Left ventricle myocardium inferior (tissue), 1 donor: ENCODE data around the gene KCNK5. TPM values are rescaled to one million over a fixed set of nuclear protein-coding genes. Genes with fewer than 3 reads are reported as not detected.

Source experiments
- DNase-seq: peaks from one replicate; pipeline ENCODE4 v3.0.0-alpha.2; 2020
- H3K27ac ChIP-seq: fragments of 200-600 bp; replicated peaks from 2 replicates; pipeline ENCODE4 v1.8.0; 2021
- H3K27me3 ChIP-seq: fragments of 200-600 bp; 2 replicates; pipeline ENCODE4 v1.8.0; 2021; ENCODE audit warnings: low read depth
- H3K36me3 ChIP-seq: fragments of 200-600 bp; 2 replicates; pipeline ENCODE4 v1.8.0; 2021
- H3K4me1 ChIP-seq: fragments of 200-600 bp; 2 replicates; pipeline ENCODE4 v1.8.0; 2021
- H3K4me3 ChIP-seq: fragments of 200-600 bp; 2 replicates; pipeline ENCODE4 v1.8.0; 2021; ENCODE audit warnings: mild to moderate bottlenecking, moderate library complexity
- H3K9me3 ChIP-seq: fragments of 200-600 bp; replicated peaks from 2 replicates; pipeline ENCODE4 v1.8.0; 2021
- intact Hi-C: fragments of 100-400 bp; cut with micrococcal nuclease; formaldehyde crosslinking; loops from one replicate; pipeline ENCODE4 v1.11.0; 2022
- total RNA-seq: library from RNA; stranded (reverse); fragmentation: NEBNext Ultra II Directional; extraction: Animal tissue kit (Norgen Biotek cat#: 25700); gene quantifications from one replicate; pipeline ENCODE4 v1.2.1, GENCODE V29; 2021
- TF ChIP-seq, protein P1 (sequence below): fragments of 200-600 bp; IDR thresholded peaks from 2 replicates; pipeline ENCODE4 v1.8.0; 2021; ENCODE audit warnings: antibody characterized with exemption, mild to moderate bottlenecking, borderline replicate concordance
- donor health status: DM: no; HTN: yes; CAD: no; lungs with severe emphysema.

Gene KCNK5
- total RNA-seq, 1 donor from 2014 or later = 0.47 TPM

DNA sequence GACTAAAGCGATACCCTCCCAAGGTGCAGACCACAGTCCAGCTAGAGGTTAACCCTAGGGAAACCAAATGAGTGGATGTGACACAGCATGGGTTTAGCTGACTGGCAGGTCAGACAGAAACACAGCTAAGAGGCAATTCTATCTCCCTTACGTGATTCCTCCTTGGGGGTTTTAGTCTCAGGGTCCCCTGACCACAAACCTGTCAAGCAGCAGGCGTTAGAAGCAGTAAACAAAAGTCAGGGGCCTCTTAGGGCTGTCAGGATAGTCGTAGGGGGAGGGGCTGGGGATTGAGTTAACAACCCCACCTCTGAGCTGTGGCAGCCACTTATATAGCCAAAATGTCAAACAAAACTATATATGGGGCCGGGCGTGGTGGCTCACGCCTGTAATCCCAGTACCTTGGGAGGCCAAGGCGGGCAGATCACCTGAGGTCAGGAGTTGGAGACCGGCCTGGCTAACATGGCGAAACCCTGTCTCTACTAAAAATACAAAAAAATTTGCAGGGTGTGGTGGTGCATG is 13.6 kb downstream of the KCNK5 start:
- Histone ChIP-seq H3K27me3 (peaks cover 43% of the 10 kb centered on the region), H3K9me3 (no peaks in the 10 kb centered on the region), H3K4me1 (no peaks in the 10 kb centered on the region), H3K36me3 (no peaks in the 10 kb centered on the region), H3K4me3 (no peak overlapping the region), H3K27ac (no peak overlapping the region)
- TF ChIP-seq, protein P1, sequence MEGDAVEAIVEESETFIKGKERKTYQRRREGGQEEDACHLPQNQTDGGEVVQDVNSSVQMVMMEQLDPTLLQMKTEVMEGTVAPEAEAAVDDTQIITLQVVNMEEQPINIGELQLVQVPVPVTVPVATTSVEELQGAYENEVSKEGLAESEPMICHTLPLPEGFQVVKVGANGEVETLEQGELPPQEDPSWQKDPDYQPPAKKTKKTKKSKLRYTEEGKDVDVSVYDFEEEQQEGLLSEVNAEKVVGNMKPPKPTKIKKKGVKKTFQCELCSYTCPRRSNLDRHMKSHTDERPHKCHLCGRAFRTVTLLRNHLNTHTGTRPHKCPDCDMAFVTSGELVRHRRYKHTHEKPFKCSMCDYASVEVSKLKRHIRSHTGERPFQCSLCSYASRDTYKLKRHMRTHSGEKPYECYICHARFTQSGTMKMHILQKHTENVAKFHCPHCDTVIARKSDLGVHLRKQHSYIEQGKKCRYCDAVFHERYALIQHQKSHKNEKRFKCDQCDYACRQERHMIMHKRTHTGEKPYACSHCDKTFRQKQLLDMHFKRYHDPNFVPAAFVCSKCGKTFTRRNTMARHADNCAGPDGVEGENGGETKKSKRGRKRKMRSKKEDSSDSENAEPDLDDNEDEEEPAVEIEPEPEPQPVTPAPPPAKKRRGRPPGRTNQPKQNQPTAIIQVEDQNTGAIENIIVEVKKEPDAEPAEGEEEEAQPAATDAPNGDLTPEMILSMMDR = no peak
- intact Hi-C loops = no loop called here
- DNase-seq = no peak

DNA sequence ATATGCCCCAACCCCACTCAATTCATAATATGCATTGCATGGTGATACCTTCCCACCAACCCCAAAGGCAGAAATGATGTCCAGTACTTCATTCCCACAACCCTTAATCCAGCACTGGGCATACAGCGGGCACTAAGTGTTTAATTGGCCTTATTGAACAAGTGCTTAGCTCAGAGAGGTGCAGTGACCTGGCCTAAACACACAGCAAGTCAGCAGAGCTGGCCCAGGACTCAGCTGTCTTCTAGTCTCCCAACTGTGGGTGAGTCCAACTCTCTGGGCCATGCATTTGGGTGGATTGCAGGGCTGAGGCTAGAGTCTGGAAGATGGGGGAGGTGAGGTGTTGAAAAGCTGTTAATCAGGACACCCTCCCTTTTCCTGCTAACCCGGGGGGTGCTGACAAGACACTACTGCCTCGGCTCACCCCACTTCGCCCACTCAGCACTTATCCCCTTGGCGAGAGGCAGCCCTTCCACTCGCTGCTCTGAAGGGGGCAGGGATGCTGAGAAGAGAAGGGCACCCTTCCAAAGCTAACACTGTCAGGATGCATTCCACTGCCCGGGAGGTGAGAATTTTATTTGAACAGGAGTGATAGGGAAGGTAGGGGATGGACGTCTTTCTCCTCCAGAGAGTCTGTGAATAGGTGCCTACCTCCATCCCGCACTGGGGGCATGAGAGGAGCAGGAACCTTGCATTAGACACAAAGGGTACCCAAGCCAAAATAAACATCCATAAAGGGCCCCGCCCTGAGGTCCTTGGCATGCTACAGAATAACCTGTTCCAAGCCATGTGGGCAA is 14.2 kb downstream of the KCNK5 start:
- H3K36me3 ChIP-seq = no peaks in the 10 kb centered on the region
- no peaks in the 10 kb centered on the region for H3K9me3 ChIP-seq
- H3K27me3 ChIP-seq = peaks cover 43% of the 10 kb centered on the region
- no peak for DNase-seq
- no peak overlapping the region for H3K27ac ChIP-seq
- no peak overlapping the region for H3K4me3 ChIP-seq
- intact Hi-C loops = no loop called here
- no peaks in the 10 kb centered on the region for H3K4me1 ChIP-seq
- TF ChIP-seq, protein P1 = no peak

DNA sequence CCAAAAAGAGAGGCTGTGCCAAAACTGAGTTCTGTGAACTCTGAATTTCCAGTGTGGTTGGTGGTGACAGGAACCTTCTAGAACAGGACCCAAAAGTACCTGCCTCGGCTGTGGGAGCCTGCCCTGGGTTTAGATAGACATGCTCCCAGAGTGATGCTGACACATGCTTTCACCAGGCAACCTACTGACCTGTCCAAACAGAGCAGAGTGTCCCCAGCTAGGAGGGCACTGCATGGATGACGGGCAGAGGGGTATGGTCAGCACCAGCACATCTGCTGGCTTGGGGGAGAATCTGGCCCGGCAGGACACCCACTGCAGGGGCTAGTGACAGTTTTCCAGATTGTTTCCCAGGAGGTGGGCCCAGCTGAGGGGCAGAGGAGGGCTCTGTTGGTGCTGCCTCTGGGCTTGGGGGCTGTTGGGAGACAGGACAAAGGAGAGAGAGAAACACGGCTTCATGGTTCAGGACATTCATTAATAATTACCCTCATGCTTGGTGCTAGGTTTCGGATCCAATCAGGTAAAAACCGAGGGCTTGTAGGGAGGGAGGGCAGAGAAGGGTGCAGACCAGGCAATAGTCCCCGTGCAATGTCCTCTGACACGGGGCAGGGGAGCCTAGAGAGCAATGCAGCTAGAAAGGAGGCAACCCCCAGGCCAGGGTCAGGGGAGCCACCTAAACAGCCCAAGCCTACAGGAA is 15.0 kb downstream of the KCNK5 start:
- Histone ChIP-seq H3K27me3 (peaks cover 43% of the 10 kb centered on the region), H3K4me1 (no peaks in the 10 kb centered on the region), H3K27ac (no peak overlapping the region), H3K9me3 (no peaks in the 10 kb centered on the region), H3K4me3 (no peak overlapping the region), H3K36me3 (no peaks in the 10 kb centered on the region)
- DNase-seq = no peak
- TF ChIP-seq, protein P1 = no peak
- intact Hi-C loops = no loop called here

- intact Hi-C loops = no loop called here
- Histone ChIP-seq H3K27me3 (peaks cover 43% of the 10 kb centered on the region), H3K27ac (no peak overlapping the region), H3K4me1 (no peaks in the 10 kb centered on the region), H3K9me3 (no peaks in the 10 kb centered on the region), H3K36me3 (no peaks in the 10 kb centered on the region), H3K4me3 (no peak overlapping the region)
- DNase-seq = no peak
- TF ChIP-seq, protein P1 = no peak
These were observed 15.9 kb downstream of the KCNK5 start for GRCh38 chr6:39213195-39213920.

GRCh38 chr6:39211183-39211582 is 18.1 kb downstream of the KCNK5 start:
- no peak overlapping the region for H3K27ac ChIP-seq
- no peaks in the 10 kb centered on the region for H3K4me1 ChIP-seq
- H3K36me3 ChIP-seq = no peaks in the 10 kb centered on the region
- TF ChIP-seq, protein P1 = no peak
- H3K27me3 ChIP-seq = peaks cover 48% of the 10 kb centered on the region
- H3K9me3 ChIP-seq = no peaks in the 10 kb centered on the region
- intact Hi-C loops = no loop called here
- H3K4me3 ChIP-seq = no peak overlapping the region
- DNase-seq = no peak
